K562 (cell line): Measurements from ENCODE around the gene ERMARD. TPM values are rescaled to one million over a fixed set of nuclear protein-coding genes. Genes with fewer than 3 reads are reported as not detected.

Experiments used
- ATAC-seq: fragments of 200-7000 bp; cut with Tn5 transposase; 3 replicates; pipeline ENCODE4 v1.9.1; 2020; ENCODE audit warnings: moderate library complexity
- BruUV-seq: library from RNA; stranded (reverse); fragments of 400-500 nt; replicated peaks from 2 replicates; lab custom pipeline; 2021; lab: Mats Ljungman, UMichigan
- CTCF ChIA-PET: fragments of 300-600 bp; formaldehyde crosslinking; extraction: SDS; loops from one replicate; lab custom pipeline; 2021; ENCODE audit warnings: low intra/inter-chr PET ratio; lab: Yijun Ruan, JAX
- POLR2A ChIA-PET: fragments of 300-600, 350-650 bp; sonication (Branson Sonifier 250); formaldehyde crosslinking; extraction: SDS; loops from one replicate; lab custom pipeline; 2021; ENCODE audit warnings: antibody characterized with exemption, inconsistent platforms; lab: Yijun Ruan, JAX
- DNase-seq, 4 experiments: peaks; one replicate each; pipeline versions ENCODE4 v3.0.0 to v3.0.0-alpha.2; 2011 to 2018; ENCODE audit warnings: low spot score in 3 of 4, mixed read lengths in 3 of 4; ENCODE audit errors: extremely low read depth in 1 of 4
- FAIRE-seq: peaks from 2 replicates; lab custom pipeline; 2011; peaks lifted over from hg19 to GRCh38; lab: Jason Lieb, UNC
- H2AFZ ChIP-seq: 2 replicates; pipeline ENCODE4 v1.6.0; 2011; ENCODE audit warnings: low read depth, low read length, control low read depth, inconsistent platforms
- H3K27ac ChIP-seq: fragments of 200-600 bp; 3 replicates; pipeline ENCODE4 v1.8.0; 2011; ENCODE audit warnings: low read depth, mild to moderate bottlenecking, control low read depth, inconsistent platforms, low read length, moderate library complexity, mixed read lengths; ENCODE audit errors: extremely low read depth
- H3K27me3 ChIP-seq, 2 experiments: fragments of 300-600 bp in 1 of 2; 2 replicates in 1 of 2; 3 replicates in 1 of 2; pipeline versions ENCODE4 v1.6.0 to v1.8.0; 2011; ENCODE audit warnings: inconsistent platforms in 2 of 2, low read length in 2 of 2, mild to moderate bottlenecking in 1 of 2, mixed read lengths in 1 of 2, moderate library complexity in 1 of 2; ENCODE audit not compliant: control insufficient read depth in 2 of 2, insufficient read depth in 2 of 2
- H3K36me3 ChIP-seq: fragments of 300-600 bp; 3 replicates; pipeline ENCODE4 v1.8.0; 2011; ENCODE audit warnings: mild to moderate bottlenecking, low read length, inconsistent platforms; ENCODE audit not compliant: control insufficient read depth, insufficient read depth
- H3K4me1 ChIP-seq, 2 experiments: fragments of 200-600 bp in 1 of 2; replicated peaks in 1 of 2; 2 replicates in 1 of 2; 3 replicates in 1 of 2; pipeline versions ENCODE4 v1.5.1 to v1.8.0; 2011; ENCODE audit warnings: inconsistent platforms in 2 of 2, low read length in 2 of 2, mild to moderate bottlenecking in 1 of 2, mixed read lengths in 1 of 2, moderate library complexity in 1 of 2; ENCODE audit not compliant: control insufficient read depth in 2 of 2, insufficient read depth in 2 of 2
- H3K4me2 ChIP-seq: 2 replicates; pipeline ENCODE4 v1.6.1; 2011; ENCODE audit warnings: low read length, control low read depth, inconsistent platforms, mixed read lengths; ENCODE audit not compliant: insufficient read depth
- H3K4me3 ChIP-seq: fragments of 200-600 bp; sonication (generic), shearing (Covaris generic); 2 replicates; pipeline ENCODE4 v1.5.1; 2016; ENCODE audit warnings: control low read depth, inconsistent platforms
- H3K79me2 ChIP-seq: fragments of 200-600 bp; 3 replicates; pipeline ENCODE4 v1.8.0; 2011; ENCODE audit warnings: low read length, inconsistent platforms; ENCODE audit not compliant: control insufficient read depth, insufficient read depth
- H3K9ac ChIP-seq, 2 experiments: 2 replicates each; pipeline versions ENCODE4 v1.6.0 to v1.6.1; 2011; ENCODE audit warnings: low read depth in 2 of 2, low read length in 2 of 2, control low read depth in 1 of 2, inconsistent platforms in 1 of 2, mild to moderate bottlenecking in 1 of 2, mixed read lengths in 1 of 2; ENCODE audit not compliant: insufficient read depth in 1 of 2
- H3K9me1 ChIP-seq: one replicate; pipeline ENCODE4 v1.6.0; 2011; ENCODE audit warnings: inconsistent platforms, mild to moderate bottlenecking, low read length, moderate library complexity; ENCODE audit not compliant: control insufficient read depth, insufficient read depth
- H3K9me3 ChIP-seq: replicated peaks from 2 replicates; pipeline ENCODE4 v1.5.1; 2011; ENCODE audit warnings: low read depth, low read length, inconsistent platforms; ENCODE audit not compliant: control insufficient read depth, insufficient read depth
- H4K20me1 ChIP-seq: replicated peaks from 2 replicates; pipeline ENCODE4 v1.6.1; 2011; ENCODE audit warnings: low read length, inconsistent platforms, mixed read lengths; ENCODE audit not compliant: control insufficient read depth, insufficient read depth
- CEBPB ChIP-seq: fragments of 450-650 bp; IDR thresholded peaks from 2 replicates; pipeline ENCODE4 v1.6.1; 2016; ENCODE audit warnings: missing genetic modification characterization, missing compliant biosample characterization
- CREBBP ChIP-seq: IDR thresholded peaks from one replicate; pipeline ENCODE4 v1.6.1; 2012; ENCODE audit warnings: low read depth, mild to moderate bottlenecking, control low read depth, inconsistent platforms, low read length
- MLX ChIP-seq, 2 experiments: fragments of 450-650 bp in 1 of 2; sonication (generic) in 1 of 2; formaldehyde crosslinking; conservative IDR thresholded peaks; 2 replicates each; pipeline versions ENCODE4 v1.4.0 to v1.8.1; 2020 to 2022; ENCODE audit warnings: mild to moderate bottlenecking in 1 of 2, missing genetic modification reagents in 1 of 2
- RBM22 ChIP-seq: fragments of 200-400 bp; formaldehyde crosslinking; IDR thresholded peaks from 2 replicates; pipeline ENCODE4 v1.6.1; 2018; ENCODE audit warnings: low read length, low read depth; ENCODE audit not compliant: poor library complexity, severe bottlenecking
- ZNF511 ChIP-seq: sonication (generic); formaldehyde crosslinking; IDR thresholded peaks from 2 replicates; pipeline ENCODE4 v1.8.0; 2022; ENCODE audit warnings: mild to moderate bottlenecking, missing genetic modification reagents
- ZNF707 ChIP-seq: fragments of 250-450 bp; sonication (Bioruptor Pico); conservative IDR thresholded peaks from 2 replicates; pipeline ENCODE4 v1.8.0; 2022; ENCODE audit warnings: inconsistent platforms, mild to moderate bottlenecking, moderate library complexity
- WGBS: fragments of 100-300 bp; shearing (Covaris generic); methylation state at CpG from one replicate; pipeline ENCODE4 v1.1.6; 2016; ENCODE audit warnings: low coverage, mixed read lengths; ENCODE audit not compliant: insufficient coverage; ENCODE audit errors: missing lambda C conversion rate; 5-methylcytosine and 5-hydroxymethylcytosine counted together
- in situ Hi-C: fragments of 300-500 bp; cut with MboI; formaldehyde crosslinking; loops from 4 replicates; pipeline ENCODE4 v1.15.0; 2018; ENCODE audit warnings: inconsistent platforms, mixed read lengths
- intact Hi-C: fragments of 100-400 bp; cut with micrococcal nuclease; formaldehyde crosslinking; loops from 2 replicates; pipeline ENCODE4 v1.14.2; 2022
- polyA plus RNA-seq, 8 experiments: library from polyadenylated mRNA; depleted of rRNA in 4 of 8; stranded (reverse) in 5 of 8; unstranded in 3 of 8; fragments of >200 nt; fragmentation: Nextera tagmentation in 2 of 8; fragmentation: Illumina TruSeq in 1 of 8; extraction: Ambion mirVana in 2 of 8; extraction: Trizol in 1 of 8; gene quantifications; 2 replicates each; pipeline versions ENCODE4 v1.2.1 to v1.2.3, GENCODE V29; 2011 to 2014; ENCODE audit warnings: inconsistent platforms in 1 of 8, missing spikeins in 1 of 8
- total RNA-seq, 7 experiments: library from RNA; depleted of rRNA in 6 of 7; stranded (reverse); fragments of >200 nt in 6 of 7; fragmentation: Illumina TruSeq in 2 of 7; extraction: Trizol in 2 of 7; gene quantifications; 2 replicates each; pipeline versions ENCODE4 v1.2.1 to v1.2.3, GENCODE V29; 2011 to 2021; ENCODE audit warnings: low replicate concordance in 1 of 7
- TF ChIP-seq, protein P1 (sequence below): fragments of 450-650 bp; formaldehyde crosslinking; IDR thresholded peaks from 2 replicates; pipeline ENCODE4 v1.4.0; 2022; ENCODE audit warnings: missing genetic modification characterization

ERMARD gene
- total and polyA plus RNA-seq, 9 of the 15 experiments (the other 6 are each of a cell fraction or from before 2014, with no cell fraction given) = 14.5 to 68.6 (median 27.7) TPM

- TF ChIP-seq RBM22 = no peak
Observed at GRCh38 chr6:169779896-169780295, 28.5 kb downstream of the ERMARD start (continued).

GRCh38 chr6:169780571-169781091, 29.2 kb downstream of the ERMARD start:
- no peak overlapping the region for H3K4me2 ChIP-seq
- H3K27me3 ChIP-seq = peaks cover under 1 to 10% of the 10 kb centered on the region in 2 experiments; a peak in 3 of 5 replicates
- no peaks in the 10 kb centered on the region for H3K79me2 ChIP-seq
- H3K4me1 ChIP-seq = peaks cover 0 to 6% of the 10 kb centered on the region in 2 experiments; a peak in 1 of 5 replicates
- no peak overlapping the region for H3K9ac ChIP-seq
- no peak overlapping the region for H3K4me3 ChIP-seq
- H3K9me3 ChIP-seq = no peaks in the 10 kb centered on the region
- H3K9me1 ChIP-seq = no peaks in the 10 kb centered on the region
- DNase-seq = no peak
- in situ Hi-C loops = no loop called here
- WGBS = 70% methylated on average over 11 of the region's 11 CpGs
- FAIRE-seq = no peak
- H4K20me1 ChIP-seq = no peaks in the 10 kb centered on the region
- CTCF ChIA-PET = no interaction called here
- POLR2A ChIA-PET = interaction anchor here (0.7 to 1.0 kb wide), 2 partner anchors 15 to 294 kb away, joined by 3 to 4 read pairs; no protein-coding TSS in a partner anchor
- H3K36me3 ChIP-seq = peaks cover 20% of the 10 kb centered on the region; the same call in 2 of the 3 replicates
- no TSS peak for BruUV-seq
- no peak for ATAC-seq
- TF ChIP-seq MLX (CRISPR knock-in tag; conservative IDR thresholded peaks at IDR 0.05) (no peak), CEBPB (tag) (peak; percentile 47), CREBBP (no peak), ZNF511 (no peak), ZNF707 (CRISPR knock-in tag) (no peak)
- TF ChIP-seq, protein P1, sequence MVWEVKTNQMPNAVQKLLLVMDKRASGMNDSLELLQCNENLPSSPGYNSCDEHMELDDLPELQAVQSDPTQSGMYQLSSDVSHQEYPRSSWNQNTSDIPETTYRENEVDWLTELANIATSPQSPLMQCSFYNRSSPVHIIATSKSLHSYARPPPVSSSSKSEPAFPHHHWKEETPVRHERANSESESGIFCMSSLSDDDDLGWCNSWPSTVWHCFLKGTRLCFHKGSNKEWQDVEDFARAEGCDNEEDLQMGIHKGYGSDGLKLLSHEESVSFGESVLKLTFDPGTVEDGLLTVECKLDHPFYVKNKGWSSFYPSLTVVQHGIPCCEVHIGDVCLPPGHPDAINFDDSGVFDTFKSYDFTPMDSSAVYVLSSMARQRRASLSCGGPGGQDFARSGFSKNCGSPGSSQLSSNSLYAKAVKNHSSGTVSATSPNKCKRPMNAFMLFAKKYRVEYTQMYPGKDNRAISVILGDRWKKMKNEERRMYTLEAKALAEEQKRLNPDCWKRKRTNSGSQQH (CRISPR knock-in tag) = no peak
- no peak overlapping the region for H2AFZ ChIP-seq
- intact Hi-C loops = no loop called here
- no peak overlapping the region for H3K27ac ChIP-seq
